Upper lobe of left lung (tissue), 6 donors: ENCODE data around the gene LACC1. TPM values are rescaled to one million over a fixed set of nuclear protein-coding genes. Genes with fewer than 3 reads are reported as not detected.
A peak's percentile ranks its signal among the peaks of the same experiment; 100 is the strongest.

ENCODE experiments used
- ATAC-seq, 2 donors: fragments of 200-7000 bp; cut with Tn5 transposase; one replicate each; pipeline ENCODE4 v1.9.1; 2022; ENCODE audit warnings: mild to moderate bottlenecking in 2 of 2, moderate library complexity in 2 of 2; ENCODE audit not compliant: low FRiP score in 2 of 2
- DNase-seq, 2 donors: peaks; one replicate each; pipeline ENCODE4 v3.0.0-alpha.2; 2019 to 2020
- H3K27ac ChIP-seq, 4 donors: fragments of 200-600 bp; sonication (generic); one replicate each; pipeline ENCODE4 v1.5.1; 2016 to 2019
- H3K27me3 ChIP-seq, 4 donors: fragments of 200-600 bp; sonication (generic); one replicate each; pipeline ENCODE4 v1.5.1; 2017 to 2019
- H3K36me3 ChIP-seq, 4 donors: fragments of 200-600 bp; sonication (generic); one replicate each; pipeline ENCODE4 v1.5.1; 2016 to 2019
- H3K4me1 ChIP-seq, 4 donors: fragments of 200-600 bp; sonication (generic); one replicate each; pipeline ENCODE4 v1.5.1; 2018 to 2019
- H3K4me3 ChIP-seq, 4 donors: fragments of 200-600 bp; sonication (generic); one replicate each; pipeline ENCODE4 v1.5.1; 2017 to 2019; ENCODE audit warnings: mild to moderate bottlenecking in 2 of 4, moderate library complexity in 1 of 4
- H3K9me3 ChIP-seq, 4 donors: fragments of 200-600 bp; sonication (generic); one replicate each; pipeline ENCODE4 v1.5.1; 2018 to 2019
- CTCF ChIP-seq, 6 experiments: fragments of 450-650 bp in 4 of 6; fragments of 200-600 bp in 2 of 6; sonication (generic) in 2 of 6; IDR thresholded peaks; one replicate each; pipeline ENCODE4 v1.5.1; 2016 to 2019; ENCODE audit warnings: antibody characterized with exemption in 6 of 6
- EP300 ChIP-seq, 4 donors: sonication (generic); formaldehyde crosslinking; IDR thresholded peaks; one replicate each; pipeline ENCODE4 v1.5.1; 2017; ENCODE audit warnings: antibody characterized with exemption in 4 of 4, control low read depth in 2 of 4
- POLR2A ChIP-seq, 4 donors: fragments of 450-650 bp; IDR thresholded peaks; one replicate each; pipeline ENCODE4 v1.5.1; 2016 to 2017; ENCODE audit warnings: antibody characterized with exemption in 4 of 4, mild to moderate bottlenecking in 2 of 4
- POLR2AphosphoS5 ChIP-seq, 2 donors: sonication (generic); formaldehyde crosslinking; IDR thresholded peaks; one replicate each; pipeline ENCODE4 v1.5.1; 2017; ENCODE audit warnings: antibody characterized with exemption in 2 of 2
- WGBS, 2 donors: methylation state at CpG; one replicate each; pipeline ENCODE4 v1.1.5; 2017 to 2018; 5-methylcytosine and 5-hydroxymethylcytosine counted together
- total RNA-seq, 6 donors: library from RNA; depleted of rRNA in 4 of 6; stranded (reverse); fragments of >200 nt in 4 of 6; gene quantifications; one replicate each; pipeline versions ENCODE4 v1.1.0 to v1.2.1, GENCODE V29; 2016 to 2021
- donor health status: DM: no; HTN: no; CAD: no; lungs with moderate emphysema.
- donor health status: DM: no; HTN: yes; CAD: no; lungs with severe emphysema.

LACC1 gene
- total RNA-seq, 6 donors from 2014 or later: 1.6 to 18.9 (median 13.8) TPM

DNA sequence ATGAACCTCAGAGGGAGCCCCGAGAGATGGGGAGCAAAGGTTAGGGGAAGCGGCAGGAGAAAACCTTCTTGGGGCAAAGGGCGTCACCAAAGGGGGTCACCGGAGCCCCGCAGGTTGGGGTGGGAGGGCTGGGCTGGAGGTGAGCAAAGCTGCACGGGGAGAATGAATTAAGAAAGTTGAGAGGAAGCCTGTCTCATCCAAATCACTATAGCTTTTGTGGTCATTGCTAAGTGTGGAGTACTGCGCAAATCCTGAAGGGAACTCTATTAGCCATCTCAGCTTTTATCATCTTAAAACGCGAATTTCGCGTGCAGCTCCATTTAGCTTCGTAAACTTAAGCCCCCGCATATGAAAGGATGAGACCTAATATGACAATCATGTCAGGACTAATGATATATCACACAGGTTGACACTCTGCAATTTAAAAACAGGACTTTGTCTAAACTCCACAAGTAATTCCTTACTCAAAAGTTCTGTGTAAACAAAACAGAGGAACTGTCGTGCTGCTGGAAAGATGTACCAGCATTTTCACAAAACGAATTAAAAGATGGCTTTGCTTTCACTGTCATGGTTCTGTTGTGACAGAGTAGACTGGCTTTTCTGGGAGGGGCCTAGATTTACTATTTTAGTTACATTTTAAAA, 631 bp downstream of the LACC1 start:
- Histone ChIP-seq H3K36me3 (no peaks in the 10 kb centered on the region), H3K27me3 (no peaks in the 10 kb centered on the region), H3K27ac (peak overlapping the region; percentile 97 to 99 (median 98)), H3K4me1 (peaks cover 12 to 20% (median 13%) of the 10 kb centered on the region in 4 donors), H3K4me3 (peak overlapping the region; percentile 67 to 79 (median 73)), H3K9me3 (no peaks in the 10 kb centered on the region)
- ATAC-seq (no peak), DNase-seq (no peak)
- TF ChIP-seq CTCF (IDR thresholded peaks at IDR 0.05): peak in 1 of 6 experiments; percentile 4
- TF ChIP-seq POLR2A (IDR thresholded peaks at IDR 0.05): no peak
- WGBS, 2 donors: 42 to 50% methylated on average over 15 of the region's 15 CpGs

GRCh38 chr13:43880926-43881325, 1.2 kb downstream of the LACC1 start:
- Histone ChIP-seq H3K9me3 (no peaks in the 10 kb centered on the region), H3K27ac (no peak overlapping the region), H3K4me3 (peak overlapping the region in 1 of 4 donors; percentile 79), H3K36me3 (no peaks in the 10 kb centered on the region), H3K27me3 (no peaks in the 10 kb centered on the region), H3K4me1 (peaks cover 12 to 20% (median 13%) of the 10 kb centered on the region in 4 donors)
- ATAC-seq (no peak), DNase-seq (no peak)
- TF ChIP-seq POLR2AphosphoS5 (IDR thresholded peaks at IDR 0.05) (no peak), EP300 (IDR thresholded peaks at IDR 0.05) (no peak)

DNA sequence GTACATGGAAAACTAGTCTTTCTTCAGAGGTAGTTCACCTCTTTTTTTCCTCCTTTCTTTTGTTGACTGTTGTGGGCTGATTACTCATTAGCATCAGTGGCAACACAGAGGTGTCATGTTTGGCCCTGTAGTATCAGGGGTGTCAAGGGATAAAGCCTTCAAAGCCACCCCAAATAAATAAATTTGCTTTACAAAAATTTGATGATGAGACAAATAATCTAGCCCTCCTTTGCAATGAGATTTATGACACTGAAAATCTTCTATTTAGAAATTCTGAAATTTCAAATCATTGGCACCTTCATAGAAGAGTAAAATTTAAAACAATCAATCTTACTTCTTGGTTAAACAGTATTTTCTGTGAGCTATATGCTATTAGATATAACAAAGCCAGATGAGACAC, 1.9 kb downstream of the LACC1 start:
- Histone ChIP-seq H3K36me3 (no peaks in the 10 kb centered on the region), H3K9me3 (no peaks in the 10 kb centered on the region), H3K4me3 (no peak overlapping the region), H3K4me1 (peaks cover 12 to 20% (median 13%) of the 10 kb centered on the region in 4 donors), H3K27me3 (no peaks in the 10 kb centered on the region), H3K27ac (no peak overlapping the region)
- no peak for ATAC-seq
- TF ChIP-seq EP300 (IDR thresholded peaks at IDR 0.05): no peak
- no peak for TF ChIP-seq POLR2AphosphoS5 (IDR thresholded peaks at IDR 0.05)
- TF ChIP-seq CTCF (IDR thresholded peaks at IDR 0.05): no peak
- no peak for TF ChIP-seq POLR2A (IDR thresholded peaks at IDR 0.05)
- no peak for DNase-seq

DNA sequence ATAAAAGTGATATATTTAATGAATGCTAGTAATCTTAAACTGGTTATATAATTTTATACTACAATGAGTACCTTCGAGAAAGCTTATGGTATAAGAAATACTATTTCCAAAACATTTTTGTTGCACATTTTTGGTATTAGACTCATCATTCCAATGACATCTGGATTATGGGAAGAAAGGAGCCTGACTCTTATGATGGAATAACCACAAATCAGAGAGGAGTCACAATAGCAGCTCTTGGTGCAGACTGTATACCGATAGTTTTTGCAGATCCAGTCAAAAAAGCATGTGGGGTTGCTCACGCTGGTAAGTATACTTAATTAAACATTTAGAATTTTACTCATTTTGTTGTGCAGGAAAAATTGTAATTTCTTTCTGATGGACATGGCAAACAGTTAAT, 3.9 kb downstream of the LACC1 start:
- ATAC-seq: no peak
- no peaks in the 10 kb centered on the region for H3K27me3 ChIP-seq
- H3K27ac ChIP-seq: no peak overlapping the region
- DNase-seq: no peak
- no peaks in the 10 kb centered on the region for H3K36me3 ChIP-seq
- WGBS, 2 donors: 95 to 98% methylated on average over 3 of the region's 3 CpGs
- TF ChIP-seq POLR2A (IDR thresholded peaks at IDR 0.05) (no peak), POLR2AphosphoS5 (IDR thresholded peaks at IDR 0.05) (no peak), CTCF (IDR thresholded peaks at IDR 0.05) (no peak), EP300 (IDR thresholded peaks at IDR 0.05) (no peak)
- H3K9me3 ChIP-seq: no peaks in the 10 kb centered on the region
- H3K4me3 ChIP-seq: no peak overlapping the region
- peaks cover 5 to 10% (median 7%) of the 10 kb centered on the region in 4 donors for H3K4me1 ChIP-seq

- no peak overlapping the region for H3K27ac ChIP-seq
- H3K4me3 ChIP-seq: no peak overlapping the region
- no peaks in the 10 kb centered on the region for H3K27me3 ChIP-seq
- H3K36me3 ChIP-seq: no peaks in the 10 kb centered on the region
- WGBS, 2 donors: 80 to 85% methylated on average over 1 of the region's 1 CpG
- no peaks in the 10 kb centered on the region for H3K9me3 ChIP-seq
- DNase-seq: no peak
- peaks cover 4 to 8% (median 7%) of the 10 kb centered on the region in 4 donors for H3K4me1 ChIP-seq
- TF ChIP-seq CTCF (IDR thresholded peaks at IDR 0.05): no peak
- no peak for TF ChIP-seq POLR2A (IDR thresholded peaks at IDR 0.05)
- no peak for TF ChIP-seq EP300 (IDR thresholded peaks at IDR 0.05)
- no peak for TF ChIP-seq POLR2AphosphoS5 (IDR thresholded peaks at IDR 0.05)
- no peak for ATAC-seq
Measured at GRCh38 chr13:43884222-43884621, 4.5 kb downstream of the LACC1 start.
